GM19043 (cell line): Measurements from ENCODE around the gene FGF11.
"Not testable (repeated sequence)": the region's sequence is repeated elsewhere in the genome, so short reads cannot be mapped to it uniquely, and the experiment has no call there.

Experiments used
- ATAC-seq: cut with Tn5 transposase; IDR thresholded peaks from one replicate; pipeline ENCODE4 v1.9.1; 2021; ENCODE audit warnings: low read depth; ENCODE audit not compliant: unreplicated experiment

Gene FGF11

DNA sequence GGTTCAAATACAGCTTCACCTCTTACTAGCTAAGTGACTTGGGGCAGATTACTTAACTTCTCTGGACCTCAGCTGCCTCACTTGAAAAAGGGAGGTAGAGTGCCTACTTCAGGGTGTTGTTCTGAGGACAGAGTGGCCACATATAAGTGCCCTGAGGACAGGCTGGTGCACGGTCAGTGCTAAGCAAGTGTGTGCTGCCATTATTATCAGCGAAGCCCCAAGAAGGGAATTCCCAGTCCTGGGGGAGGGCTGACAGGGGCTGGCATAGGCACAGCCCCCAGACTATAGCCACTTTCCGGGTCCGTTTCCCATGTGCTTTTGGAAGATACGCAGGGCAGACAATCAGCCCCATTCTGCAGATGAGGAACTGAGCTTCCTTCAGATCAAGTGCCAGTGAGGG, 37.6 kb downstream of the FGF11 start:
- no peak for ATAC-seq

DNA sequence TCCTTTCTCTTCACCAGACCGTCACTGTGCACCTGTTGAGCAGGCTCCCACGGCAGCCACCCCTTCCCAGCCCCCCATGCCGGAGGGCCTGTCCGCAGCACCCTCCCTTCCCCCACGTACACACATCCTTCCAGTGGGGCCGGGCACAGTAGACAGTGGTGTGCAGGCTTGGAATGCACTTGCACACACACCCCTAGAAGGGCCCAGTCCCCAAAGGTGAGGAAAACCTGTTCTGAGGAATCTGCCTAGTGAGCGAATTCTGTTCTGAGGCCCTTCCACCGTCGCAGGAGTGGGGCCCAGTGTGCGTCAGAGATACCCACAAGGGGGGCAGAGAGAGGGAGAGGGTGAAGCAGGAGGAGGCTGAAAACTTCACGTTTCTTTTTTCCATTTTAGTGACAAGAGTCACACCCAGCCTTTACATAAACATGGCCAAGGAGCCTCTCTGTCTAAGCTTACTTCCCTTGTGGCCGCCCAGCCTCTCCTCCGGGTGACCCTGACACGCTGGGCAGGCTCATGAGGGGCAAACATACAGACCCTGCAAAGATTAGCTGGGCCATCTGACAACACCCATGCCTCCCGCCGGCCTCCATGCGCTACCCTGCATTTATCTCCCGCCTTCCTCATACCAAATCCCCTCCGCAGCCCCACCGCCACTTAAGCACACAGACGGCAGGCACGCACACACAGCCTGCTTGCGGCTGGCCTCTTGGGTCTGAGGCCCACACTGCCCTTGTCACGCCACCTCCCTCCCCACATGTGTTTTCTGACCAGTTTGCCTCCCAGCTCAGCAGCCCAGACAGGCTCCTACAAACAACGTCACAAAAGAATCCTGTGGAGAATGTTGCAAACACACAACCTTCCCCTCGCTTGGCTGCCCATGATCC, 38.3 kb downstream of the FGF11 start:
- ATAC-seq, result no peak

DNA sequence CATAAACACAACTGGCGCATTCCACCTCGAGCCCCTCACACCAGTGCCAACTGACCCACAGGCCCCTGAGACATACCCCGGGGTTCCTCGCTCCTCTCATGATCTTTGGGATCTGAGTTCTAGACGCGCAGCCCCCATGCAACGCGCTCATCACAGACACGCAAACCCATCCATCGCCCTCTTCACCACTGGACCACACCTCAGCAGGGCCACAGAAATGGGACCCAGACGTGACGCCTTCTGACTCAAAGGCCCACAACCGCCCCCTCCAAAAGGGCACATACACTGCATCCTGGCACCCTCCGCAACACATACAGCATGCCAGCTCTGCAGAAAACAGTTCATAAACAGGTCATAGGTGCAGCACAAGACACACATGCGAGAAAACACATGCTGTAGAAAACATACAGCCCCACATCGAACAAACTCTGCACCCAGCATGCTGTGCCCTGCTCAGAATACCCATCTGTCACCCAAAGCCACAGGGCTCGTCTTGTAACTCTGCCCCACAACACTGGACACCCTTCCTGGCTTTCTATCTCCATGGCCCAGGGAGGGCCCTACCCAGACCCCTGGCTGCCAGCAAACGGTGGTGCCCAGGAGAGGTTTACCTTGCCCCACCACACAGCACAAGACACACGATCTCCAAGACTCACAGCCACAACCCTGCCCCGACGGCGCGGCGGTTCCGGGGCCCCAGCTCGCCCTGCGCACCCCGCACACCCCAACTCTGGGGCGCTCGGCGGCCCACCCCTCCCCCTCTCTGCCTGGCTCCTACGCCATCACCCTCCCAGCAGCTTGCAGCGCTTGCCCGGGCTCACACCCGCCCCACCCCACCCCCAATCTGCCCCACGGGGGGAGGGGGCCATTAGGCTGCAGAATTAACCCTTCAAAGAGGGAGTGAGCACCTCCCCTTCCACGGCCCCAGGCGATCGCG, 39.2 kb downstream of the FGF11 start:
- ATAC-seq, result no peak

DNA sequence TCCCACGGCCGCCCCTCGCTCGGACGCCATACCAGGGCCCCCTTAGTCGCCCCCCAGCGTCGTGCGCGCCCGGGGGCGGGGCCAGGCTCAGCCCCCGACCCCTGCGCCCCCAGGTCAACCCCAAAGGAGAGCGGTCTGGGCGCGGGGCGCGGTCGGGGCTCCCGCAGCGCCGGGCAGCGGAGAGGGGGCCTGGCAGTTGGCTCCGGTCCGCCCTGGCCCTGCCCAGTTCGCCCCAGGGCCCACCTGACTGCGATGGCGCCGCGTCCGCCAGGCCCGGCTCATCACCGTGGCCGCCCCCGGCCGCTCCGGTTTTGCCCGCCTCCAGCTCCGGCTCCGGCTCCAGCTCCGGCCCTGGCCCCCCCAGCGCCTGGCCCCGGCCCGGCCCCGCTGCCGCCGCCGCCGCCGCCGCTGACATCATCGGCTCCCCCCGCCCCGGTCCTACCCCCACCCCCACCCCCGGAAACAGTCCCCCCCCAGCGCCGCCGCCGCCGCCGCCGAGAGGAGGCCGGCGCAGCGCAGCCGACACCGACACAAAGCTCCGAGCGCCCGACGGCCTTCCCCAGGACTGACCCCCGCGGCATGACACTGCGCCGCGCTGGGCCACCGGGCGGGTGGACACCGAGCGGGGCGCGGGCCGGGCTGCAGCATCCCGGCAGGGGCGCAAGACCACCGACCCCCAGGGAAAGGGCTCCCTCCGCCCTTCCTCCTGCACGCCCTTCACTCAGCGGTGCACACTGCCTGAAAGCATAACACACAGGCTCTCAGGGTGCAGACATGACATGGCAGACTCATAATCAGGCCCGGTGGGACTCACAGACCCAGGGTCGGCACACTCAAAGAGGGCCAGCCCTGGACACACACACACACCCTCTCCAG, 40.1 kb downstream of the FGF11 start, which contains the start of gene ZBTB4:
TSS of gene ZBTB4 (minus strand) at position 419 of the 876 bp plus-strand sequence. CDS start 12,830 bp downstream, outside the sequence.
- ATAC-seq, result no peak

DNA sequence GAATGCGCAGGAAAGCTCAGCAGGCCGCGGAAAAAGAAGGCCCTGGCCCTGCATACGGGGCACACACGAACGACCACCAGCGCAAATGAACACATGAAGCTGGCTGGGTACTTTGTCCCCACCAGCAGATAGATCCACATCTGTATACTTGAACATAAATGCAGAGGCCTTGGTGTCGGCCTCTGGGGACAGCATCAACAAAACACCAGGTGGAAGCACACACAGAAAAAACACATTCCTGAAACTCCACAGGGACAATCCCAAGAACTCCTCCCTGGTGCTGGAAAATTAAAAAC, 40.7 kb downstream of the FGF11 start:
- no peak for ATAC-seq

DNA sequence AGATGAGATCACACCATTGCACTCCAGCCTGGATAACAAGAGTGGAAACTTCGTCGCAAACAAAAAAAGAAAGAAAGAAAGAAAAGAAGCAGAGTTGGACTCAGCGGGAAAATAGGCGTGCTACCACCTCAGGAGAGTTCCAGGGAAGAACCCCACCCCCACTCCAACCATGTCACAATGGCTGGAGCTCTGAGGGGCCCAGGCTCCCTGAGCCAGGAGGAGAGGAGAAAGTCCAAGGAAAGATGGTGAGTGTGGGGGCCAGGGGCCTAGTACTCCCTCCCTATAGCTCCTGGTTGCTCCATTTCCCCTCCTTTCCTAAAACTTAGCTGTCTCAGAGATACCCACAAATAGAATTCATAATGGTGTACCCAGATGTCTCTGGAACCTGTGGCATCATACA, 42.0 kb downstream of the FGF11 start, which contains the start of gene SLC35G6:
TSS of gene SLC35G6 (plus strand) at position 172 of the 400 bp plus-strand sequence. CDS start at position 243, 71 bp downstream.
- not testable (repeated sequence) for ATAC-seq

DNA sequence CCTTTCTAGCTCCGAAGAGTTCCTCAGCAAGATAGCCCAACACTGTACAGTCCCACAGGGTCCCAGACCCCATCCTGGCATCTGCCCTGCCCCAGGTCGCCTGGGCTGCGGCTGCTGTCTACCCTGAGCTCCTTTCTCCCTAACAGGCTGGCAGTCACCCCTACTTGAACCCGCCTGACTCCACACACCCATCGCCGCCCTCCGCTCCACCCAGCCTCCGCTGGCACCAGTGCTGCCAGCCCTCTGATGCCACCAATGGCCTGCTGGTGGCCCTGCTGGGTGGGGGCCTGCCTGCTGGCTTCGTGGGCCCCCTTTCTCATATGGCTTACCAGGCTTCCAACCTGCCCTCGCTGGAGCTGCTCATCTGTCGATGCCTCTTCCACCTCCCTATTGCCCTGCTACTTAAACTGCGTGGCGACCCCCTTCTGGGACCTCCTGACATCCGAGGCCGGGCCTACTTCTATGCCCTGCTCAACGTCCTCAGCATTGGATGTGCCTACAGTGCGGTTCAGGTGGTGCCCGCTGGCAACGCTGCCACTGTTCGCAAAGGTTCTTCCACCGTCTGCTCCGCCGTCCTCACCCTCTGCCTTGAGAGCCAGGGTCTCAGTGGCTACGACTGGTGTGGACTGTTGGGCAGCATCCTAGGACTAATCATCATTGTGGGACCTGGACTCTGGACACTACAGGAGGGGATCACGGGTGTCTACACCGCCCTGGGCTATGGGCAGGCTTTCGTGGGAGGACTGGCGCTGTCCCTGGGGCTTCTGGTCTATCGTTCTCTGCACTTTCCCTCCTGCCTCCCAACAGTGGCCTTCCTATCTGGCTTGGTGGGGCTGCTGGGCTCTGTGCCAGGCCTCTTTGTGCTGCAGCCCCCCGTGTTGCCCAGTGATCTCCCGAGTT, 42.8 kb downstream of the FGF11 start:
- ATAC-seq, result not testable (repeated sequence)

DNA sequence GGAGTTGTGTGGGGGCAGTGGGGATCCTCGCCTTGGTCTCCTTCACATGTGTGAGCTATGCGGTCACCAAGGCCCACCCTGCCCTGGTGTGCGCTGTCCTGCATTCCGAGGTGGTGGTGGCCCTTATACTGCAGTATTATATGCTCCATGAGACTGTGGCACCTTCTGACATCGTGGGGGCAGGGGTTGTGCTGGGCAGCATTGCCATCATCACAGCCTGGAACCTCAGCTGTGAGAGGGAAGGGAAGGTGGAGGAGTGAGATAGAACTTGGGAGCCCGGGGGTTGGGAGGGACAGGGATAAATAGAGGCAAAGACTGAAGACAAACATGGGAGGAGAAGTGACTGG, 43.4 kb downstream of the FGF11 start:
- ATAC-seq, result not testable (repeated sequence)

DNA sequence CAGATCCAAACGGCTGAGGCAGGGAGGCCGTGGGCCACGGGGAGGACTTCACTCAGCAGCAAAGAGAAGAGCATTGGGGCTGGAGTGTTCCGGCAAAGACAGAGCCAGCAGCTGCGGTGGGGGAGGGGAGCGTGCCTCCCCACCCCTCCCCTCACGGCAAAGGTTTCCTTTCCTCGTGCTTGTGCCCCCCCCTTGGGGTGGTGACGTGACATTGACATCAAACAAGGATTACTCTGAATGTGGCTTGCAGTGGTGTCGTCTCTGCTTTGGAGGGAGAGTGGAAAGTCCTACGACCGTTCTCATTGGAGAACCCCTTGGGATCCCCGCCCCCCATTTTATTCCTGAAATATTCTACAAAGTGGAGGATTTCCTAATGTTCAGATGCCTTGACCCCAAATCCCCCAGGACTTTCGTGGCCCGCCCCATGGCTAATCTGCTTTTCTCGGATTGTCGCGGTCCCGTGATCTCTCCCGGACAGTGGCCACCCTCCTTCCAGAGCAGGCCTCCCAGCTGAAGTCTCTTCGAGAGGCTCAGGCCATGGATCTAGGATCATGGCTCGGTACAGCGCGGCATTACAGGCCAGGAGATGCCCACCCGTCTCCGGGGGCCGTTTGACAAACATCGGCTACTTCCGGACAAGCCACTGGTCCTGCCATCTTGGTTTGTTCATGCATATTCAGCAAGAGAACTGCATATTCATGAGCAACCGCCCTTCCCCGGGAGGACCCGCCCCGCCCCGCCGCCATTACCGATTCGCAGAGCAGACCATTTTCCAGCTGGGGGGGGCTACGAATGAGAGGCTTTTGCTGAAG, 44.1 kb downstream of the FGF11 start:
- ATAC-seq, result peak; percentile 44

DNA sequence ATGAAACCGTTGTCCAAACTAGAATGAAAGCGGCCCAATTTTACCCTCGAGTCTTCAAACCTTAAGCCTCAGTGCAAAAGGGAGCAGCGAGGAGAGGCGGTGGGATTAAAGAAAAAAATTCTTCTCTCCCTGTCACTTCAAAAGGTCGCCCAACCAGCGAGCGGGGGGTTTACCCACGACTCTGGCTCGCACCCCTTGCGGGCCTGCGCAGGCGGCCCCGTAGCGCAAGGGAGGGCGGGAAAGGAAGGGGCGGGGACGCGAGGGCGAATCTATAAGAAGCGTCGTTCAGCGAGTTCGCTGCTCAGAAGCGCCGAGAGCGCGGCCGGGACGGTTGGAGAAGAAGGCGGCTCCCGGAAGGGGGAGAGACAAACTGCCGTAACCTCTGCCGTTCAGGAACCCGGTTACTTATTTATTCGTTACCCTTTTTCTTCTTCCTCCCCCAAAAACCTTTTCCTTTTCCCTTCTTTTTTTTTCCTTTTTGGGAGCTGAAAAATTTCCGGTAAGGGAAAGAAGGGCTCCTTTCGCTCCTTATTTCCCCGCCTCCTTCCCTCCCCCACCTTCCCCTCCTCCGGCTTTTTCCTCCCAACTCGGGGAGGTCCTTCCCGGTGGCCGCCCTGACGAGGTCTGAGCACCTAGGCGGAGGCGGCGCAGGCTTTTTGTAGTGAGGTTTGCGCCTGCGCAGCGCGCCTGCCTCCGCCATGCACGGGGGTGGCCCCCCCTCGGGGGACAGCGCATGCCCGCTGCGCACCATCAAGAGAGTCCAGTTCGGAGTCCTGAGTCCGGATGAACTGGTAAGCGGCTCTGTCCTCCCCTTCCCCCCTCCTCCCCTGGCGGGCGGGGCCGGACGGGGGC, 45.0 kb downstream of the FGF11 start, which contains the start of gene POLR2A:
TSS of gene POLR2A (plus strand) at position 300 of the 852 bp plus-strand sequence.
- peak; percentile 40 for ATAC-seq

DNA sequence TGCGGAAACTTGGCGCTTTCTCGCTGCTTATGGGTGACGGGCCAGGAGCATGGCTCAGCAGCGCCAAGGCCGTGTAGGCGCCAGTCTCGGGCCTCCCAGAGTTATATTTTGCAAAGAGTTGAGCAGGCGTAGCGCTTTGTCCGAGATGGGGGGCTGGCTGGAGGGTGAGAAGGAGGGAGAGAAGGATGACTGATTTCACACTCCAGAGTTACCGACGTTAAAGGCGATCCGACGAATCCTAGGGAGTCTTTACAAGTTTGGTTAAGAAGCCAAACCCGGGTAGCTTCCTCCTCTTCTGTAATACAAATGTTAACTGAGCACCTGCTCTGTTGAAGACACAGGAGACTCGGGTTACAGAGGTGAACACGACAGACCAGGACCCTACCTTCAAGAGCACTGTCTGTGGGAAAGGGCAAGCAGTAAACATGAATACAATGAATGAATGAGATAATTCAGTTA, 45.6 kb downstream of the FGF11 start:
- ATAC-seq, result no peak

DNA sequence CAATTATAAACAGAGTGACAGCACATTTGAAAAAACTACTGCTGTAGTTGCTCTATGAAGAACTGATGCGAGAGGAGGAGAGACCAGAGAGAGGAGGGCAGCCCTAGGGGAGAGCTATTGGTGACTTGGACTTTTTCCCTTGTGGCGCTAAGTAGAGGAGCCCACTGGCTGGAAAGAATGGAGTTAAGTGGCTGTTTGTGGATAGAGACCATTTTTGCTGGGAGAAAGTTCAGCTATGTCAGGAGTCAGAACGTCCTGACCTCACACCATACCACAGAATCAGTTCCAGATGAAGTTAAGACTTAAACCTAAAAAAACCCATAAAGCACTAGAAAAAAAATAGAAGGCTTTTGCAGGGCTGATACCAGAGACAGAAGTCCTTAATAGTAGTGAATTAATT, 46.9 kb downstream of the FGF11 start:
- ATAC-seq, result no peak

DNA sequence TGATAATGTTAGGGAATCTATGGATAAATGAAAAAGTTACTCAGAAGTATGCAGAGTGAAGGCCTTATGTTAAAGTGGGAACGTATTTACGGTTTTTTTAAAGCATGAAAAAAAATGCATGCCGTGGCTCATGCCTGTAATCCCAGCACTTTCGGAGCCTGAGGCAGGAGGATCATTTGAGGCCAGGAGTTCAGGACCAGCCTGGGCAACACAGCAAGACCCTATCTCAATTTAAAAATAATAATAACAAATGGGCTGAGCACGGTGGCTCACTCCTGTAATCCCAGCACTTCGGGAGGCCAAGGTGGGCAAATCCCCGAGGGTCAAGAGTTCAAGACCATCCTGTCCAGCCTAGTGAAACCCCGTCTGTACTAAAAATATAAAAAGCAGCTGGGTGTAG, 50.8 kb downstream of the FGF11 start:
- no peak for ATAC-seq

DNA sequence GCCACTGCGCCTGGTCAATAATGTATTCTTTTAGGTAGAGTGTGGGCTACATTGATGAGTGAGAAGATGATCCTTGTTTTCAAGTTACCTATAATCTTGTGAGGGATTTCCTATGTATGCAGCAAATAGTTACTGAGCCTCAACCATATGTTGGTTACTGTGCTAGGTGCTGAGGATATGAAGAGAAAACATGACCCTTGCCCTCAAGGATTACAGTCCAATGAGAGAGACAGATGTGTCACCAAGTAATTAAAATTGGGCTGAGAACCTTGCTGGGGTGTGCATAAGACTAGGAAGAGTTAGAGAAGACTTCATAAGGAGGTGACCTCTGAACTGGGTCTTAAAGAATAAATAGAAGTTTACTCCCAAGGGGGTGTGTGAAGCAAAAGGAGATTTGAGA, 52.3 kb downstream of the FGF11 start:
- ATAC-seq, result no peak

DNA sequence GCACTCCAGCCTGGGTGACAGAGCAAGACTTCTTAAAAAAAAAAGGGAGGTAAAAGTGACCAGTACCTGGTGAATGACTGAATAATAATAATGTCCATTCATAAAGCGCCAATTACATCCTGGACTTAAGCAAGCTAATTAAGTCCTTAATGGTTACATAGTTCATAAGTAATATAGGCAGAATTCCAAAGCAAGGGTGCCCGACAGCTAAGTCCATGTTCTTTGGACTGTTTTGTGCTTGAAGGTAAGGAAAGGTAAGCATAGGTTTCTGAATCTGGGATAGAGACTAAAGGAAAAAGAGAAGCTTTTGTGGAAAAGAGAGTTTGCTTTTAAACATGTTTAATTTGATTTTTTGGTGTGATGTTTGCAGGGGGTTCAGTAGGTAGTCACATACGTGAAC, 54.6 kb downstream of the FGF11 start:
- no peak for ATAC-seq
